M059J (cell line): ENCODE data around the gene SMIM32. TPM values are rescaled to one million over a fixed set of nuclear protein-coding genes. Genes with fewer than 3 reads are reported as not detected.

ENCODE experiments used
- DNase-seq: peaks from one replicate; pipeline ENCODE4 v3.0.0-alpha.2; 2012; ENCODE audit warnings: low read depth
- total RNA-seq: library from RNA; depleted of rRNA; stranded (reverse); fragments of >200 nt; shearing (Covaris generic); gene quantifications from 2 replicates; pipeline ENCODE4 v1.2.3, GENCODE V29; 2014

SMIM32 gene
- total RNA-seq, 1 experiment from 2014 or later, result not detected

GRCh38 chr5:136186796-136187195, 6.2 kb downstream of the SMIM32 start:
- no peak for DNase-seq

GRCh38 chr5:136185974-136186665, 6.8 kb downstream of the SMIM32 start:
- no peak for DNase-seq

- DNase-seq, result no peak
Measured at GRCh38 chr5:136182618-136183017, 10.3 kb downstream of the SMIM32 start.

DNA sequence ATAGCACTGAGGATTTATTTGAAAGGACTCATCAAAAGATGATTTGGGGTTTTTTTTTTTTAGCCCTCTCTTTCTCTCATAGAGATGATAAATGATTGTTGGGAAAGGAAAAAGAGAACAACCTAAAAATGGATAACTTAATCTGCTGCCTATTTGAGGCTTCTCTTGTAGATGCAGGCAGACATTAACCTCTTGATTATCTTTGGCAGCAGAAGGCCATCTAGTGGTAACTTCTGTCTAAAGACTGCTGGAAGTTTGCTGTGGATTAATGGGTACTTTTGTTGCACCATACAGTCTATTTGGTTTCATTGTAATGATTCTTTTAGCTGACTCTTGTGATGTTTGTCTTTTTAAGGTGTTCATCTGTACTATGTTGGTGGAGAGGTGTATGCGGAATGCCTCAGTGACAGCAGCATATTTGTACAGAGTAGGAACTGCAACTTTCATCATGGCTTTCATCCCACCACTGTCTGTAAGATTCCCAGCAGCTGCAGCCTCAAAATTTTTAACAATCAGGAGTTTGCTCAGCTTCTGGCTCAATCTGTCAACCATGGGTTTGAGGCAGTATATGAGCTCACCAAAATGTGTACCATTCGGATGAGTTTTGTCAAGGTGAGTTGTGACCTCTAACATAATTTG, 18.8 kb downstream of the SMIM32 start:
- DNase-seq, result peak; percentile 51

GRCh38 chr5:136169218-136169617, 23.7 kb downstream of the SMIM32 start:
- no peak for DNase-seq

- DNase-seq, result no peak
Measured at GRCh38 chr5:136166909-136167308, 26.1 kb downstream of the SMIM32 start.

GRCh38 chr5:136164226-136164625, 28.7 kb downstream of the SMIM32 start:
- DNase-seq, result no peak

GRCh38 chr5:136162008-136162407, 31.0 kb downstream of the SMIM32 start:
- no peak for DNase-seq

GRCh38 chr5:136159457-136159856, 33.5 kb downstream of the SMIM32 start:
- DNase-seq, result no peak

DNA sequence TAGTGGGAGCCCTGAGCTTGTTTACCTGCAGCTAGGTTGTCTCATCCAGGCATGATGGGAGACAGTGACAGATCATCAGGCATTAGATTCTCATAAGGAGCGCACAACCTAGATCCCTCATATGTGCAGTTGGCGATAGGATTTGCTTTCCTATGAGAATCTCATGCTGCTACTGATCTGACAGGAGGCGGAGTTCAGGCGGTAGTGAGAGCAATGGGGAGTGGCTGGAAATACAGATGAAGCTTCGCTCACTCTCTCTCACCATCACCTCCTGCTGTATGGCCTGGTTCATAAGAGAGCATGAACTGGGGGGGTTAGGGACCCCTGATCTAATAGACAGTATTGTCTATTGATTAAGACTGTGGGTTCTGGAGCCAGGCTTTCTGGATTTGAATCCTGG, 35.4 kb downstream of the SMIM32 start:
- no peak for DNase-seq

DNA sequence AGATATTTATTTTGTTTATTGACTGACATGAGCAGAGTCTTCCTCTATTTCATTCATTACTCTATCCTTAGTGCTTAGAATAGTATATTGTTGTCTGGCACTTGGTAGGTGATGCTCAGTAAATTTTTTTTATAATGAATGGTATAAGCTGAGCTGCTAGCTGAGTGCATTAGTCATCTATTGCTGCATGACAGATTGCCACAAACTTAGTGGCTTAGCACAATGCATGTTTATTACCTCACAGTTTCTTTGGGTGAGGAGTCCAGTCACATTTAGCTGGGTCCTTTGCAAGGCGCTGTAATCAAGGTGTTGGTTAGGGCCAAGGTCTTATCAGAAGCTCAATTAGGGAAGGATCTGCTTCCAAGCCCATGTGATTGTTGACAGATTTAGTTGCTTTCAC, 37.2 kb downstream of the SMIM32 start:
- DNase-seq, result peak; percentile 36

- no peak for DNase-seq
Measured at GRCh38 chr5:136155078-136155477, 37.9 kb downstream of the SMIM32 start.

DNA sequence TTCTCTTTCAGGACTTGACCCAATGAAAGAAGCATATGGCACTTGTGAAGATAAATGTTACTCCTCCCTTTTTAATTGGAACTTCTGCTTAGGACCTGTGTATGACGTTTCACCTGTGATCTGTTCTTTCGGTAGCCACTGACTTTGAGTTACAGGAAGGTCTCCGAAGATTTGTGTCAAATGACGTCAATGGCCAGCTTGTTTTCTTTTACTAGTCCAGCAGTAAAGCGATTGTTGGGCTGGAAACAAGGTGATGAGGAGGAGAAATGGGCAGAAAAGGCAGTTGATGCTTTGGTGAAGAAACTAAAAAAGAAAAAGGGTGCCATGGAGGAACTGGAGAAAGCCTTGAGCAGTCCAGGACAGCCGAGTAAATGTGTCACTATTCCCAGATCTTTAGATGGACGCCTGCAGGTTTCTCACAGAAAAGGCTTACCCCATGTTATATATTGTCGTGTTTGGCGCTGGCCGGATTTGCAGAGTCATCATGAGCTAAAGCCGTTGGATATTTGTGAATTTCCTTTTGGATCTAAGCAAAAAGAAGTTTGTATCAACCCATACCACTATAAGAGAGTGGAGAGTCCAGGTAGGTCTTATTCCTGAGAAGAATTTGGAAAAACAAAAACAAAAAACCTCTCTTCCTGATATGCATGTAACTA, 39.3 kb downstream of the SMIM32 start:
- DNase-seq, result no peak

DNA sequence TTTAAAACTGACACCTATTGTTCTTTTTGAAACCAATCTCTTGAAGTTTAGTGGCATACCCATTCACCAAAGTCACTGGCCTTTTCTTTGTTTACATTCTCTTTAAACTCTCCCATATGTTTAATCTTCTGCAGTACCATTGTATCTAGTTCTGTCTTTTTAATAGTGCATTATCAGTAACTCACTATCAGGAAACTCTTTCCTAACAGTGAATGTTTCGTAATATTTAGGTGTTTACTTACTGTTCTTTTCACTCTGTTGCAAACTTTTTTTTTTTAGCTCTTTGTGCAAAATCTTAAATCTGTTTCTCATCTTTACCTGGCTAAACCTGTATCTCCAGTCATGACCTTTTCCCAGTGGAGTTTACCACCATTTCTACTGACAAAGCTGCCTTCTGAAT, 43.1 kb downstream of the SMIM32 start:
- no peak for DNase-seq

DNA sequence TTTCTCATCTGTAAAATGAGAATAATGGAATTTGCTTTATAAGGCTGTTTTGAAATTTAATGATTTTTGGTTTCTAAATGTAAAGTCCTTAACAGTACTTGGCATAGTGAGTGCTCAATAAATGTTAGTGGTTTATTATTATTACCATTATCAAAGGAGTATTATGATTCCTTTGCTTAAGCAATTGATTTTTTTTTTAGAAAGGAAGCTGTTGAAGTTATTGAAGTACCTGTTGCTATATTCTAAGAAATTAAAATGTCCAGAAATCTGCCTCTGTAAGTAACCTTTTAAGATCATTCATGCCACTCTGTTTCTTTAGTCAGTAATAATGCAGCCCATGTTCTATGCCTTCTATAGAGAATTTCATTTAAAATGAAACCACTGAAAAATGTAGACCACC, 45.3 kb downstream of the SMIM32 start:
- DNase-seq, result no peak

DNA sequence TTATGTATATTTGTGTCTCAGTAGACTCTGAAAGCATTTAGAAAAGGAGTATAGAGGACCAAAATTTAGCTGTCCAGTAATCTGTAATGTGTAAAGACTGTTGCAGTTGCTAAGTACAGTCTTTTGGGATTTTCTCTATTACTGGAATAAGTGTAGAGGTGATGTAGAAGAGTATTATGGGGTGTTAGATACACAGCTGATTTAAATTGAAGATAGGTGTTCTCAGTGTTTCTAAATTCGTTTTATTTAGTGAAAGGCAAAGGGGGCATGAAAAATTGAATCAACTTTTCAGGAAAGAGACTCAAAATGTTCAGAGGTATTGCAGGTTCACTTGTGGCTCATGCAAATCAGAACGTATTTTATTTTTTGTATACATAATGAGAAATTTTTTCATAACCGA, 46.8 kb downstream of the SMIM32 start:
- DNase-seq, result no peak

DNA sequence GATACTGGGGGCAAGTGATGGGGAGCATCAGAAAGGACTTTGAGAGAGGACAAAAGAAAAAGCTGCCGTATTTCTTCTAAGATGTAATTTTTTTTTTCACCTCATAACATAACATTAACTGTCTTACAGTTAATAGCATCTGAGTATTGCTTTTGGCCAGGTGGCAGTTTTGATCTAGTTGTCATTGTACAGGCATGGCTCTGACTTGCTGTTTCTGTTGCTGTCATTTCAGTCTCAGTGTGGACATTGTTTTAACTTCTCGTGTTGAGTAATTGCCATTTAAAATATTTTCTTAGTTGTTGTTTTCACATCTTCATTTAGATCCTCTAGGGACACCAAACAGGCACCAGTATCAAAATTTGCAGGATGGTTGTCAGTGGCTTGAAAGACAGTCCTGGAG, 47.9 kb downstream of the SMIM32 start:
- no peak for DNase-seq

- DNase-seq, result no peak
Measured at GRCh38 chr5:136143763-136144162, 49.2 kb downstream of the SMIM32 start.

DNA sequence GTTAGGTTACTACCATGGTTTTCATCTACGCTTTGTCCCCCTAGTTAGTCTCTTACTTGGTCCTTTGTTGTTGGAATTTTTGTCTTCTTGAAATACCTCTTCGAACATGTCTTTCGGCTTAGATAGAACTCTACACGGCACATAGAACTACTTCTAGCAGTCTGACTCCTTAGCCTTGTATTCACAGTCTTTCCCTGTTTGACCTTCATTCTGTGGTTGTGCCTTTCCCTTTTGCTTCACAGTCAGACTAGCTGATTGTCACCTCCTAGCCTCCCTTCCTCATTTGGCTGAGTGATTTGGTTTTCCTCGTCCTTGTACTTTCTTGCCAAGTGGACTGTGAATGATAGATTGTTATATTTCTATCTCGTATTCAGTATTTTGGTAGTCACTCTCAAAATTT, 49.6 kb downstream of the SMIM32 start:
- no peak for DNase-seq

GRCh38 chr5:136141561-136141960, 51.4 kb downstream of the SMIM32 start:
- DNase-seq, result no peak
